Endothelial cell of umbilical vein (primary cell): ENCODE data around the gene OR6P1.

Source experiments
- CTCF ChIP-seq, 2 donors: IDR thresholded peaks; 1 replicate in 1 of 2; 2 replicates in 1 of 2; pipeline ENCODE4 v1.5.1; 2011; ENCODE audit warnings: low read length in 2 of 2, mild to moderate bottlenecking in 2 of 2, moderate library complexity in 2 of 2, control low read depth in 1 of 2, inconsistent platforms in 1 of 2, low read depth in 1 of 2; ENCODE audit not compliant: insufficient read depth in 1 of 2; ENCODE audit errors: extremely low read depth in 1 of 2
- EZH2 ChIP-seq: IDR thresholded peaks from 2 replicates; pipeline ENCODE4 v1.6.1; 2012; ENCODE audit warnings: borderline replicate concordance, low read depth, mild to moderate bottlenecking, moderate library complexity, low read length, inconsistent platforms; ENCODE audit not compliant: severe bottlenecking
- FOS ChIP-seq: IDR thresholded peaks from 2 replicates; pipeline ENCODE4 v1.6.1; 2011; ENCODE audit warnings: mild to moderate bottlenecking, low read length, moderate library complexity, borderline replicate concordance; ENCODE audit not compliant: insufficient read depth
- MAX ChIP-seq: IDR thresholded peaks from 2 replicates; pipeline ENCODE4 v1.6.1; 2011; ENCODE audit not compliant: insufficient read depth, insufficient read length
- POLR2A ChIP-seq: IDR thresholded peaks from 2 replicates; pipeline ENCODE4 v1.6.1; 2012; ENCODE audit warnings: low read depth, mild to moderate bottlenecking, control low read depth, low read length
- POLR2AphosphoS5 ChIP-seq: IDR thresholded peaks from 2 replicates; pipeline ENCODE4 v1.6.1; 2012; ENCODE audit warnings: low read depth, mild to moderate bottlenecking, control low read depth, low read length, moderate library complexity; ENCODE audit not compliant: insufficient read depth

- TF ChIP-seq CTCF (IDR thresholded peaks at IDR 0.05; ENCODE audit: extremely low read depth in 1 of 2, insufficient read depth in 1 of 2, low read depth in 1 of 2, low read length in 2 of 2) = no peak
- TF ChIP-seq POLR2A = no peak
- no peak for TF ChIP-seq MAX
- TF ChIP-seq FOS = no peak
- TF ChIP-seq POLR2AphosphoS5 = no peak
- TF ChIP-seq EZH2 = no peak
Observed at GRCh38 chr1:158534496-158534895, 35.9 kb downstream of the OR6P1 start.
